ENCODE data around the gene CRYM.
"Not testable (repeated sequence)": the region's sequence is repeated elsewhere in the genome, so short reads cannot be mapped to it uniquely, and the experiment has no call there.

The CRYM gene

DNA sequence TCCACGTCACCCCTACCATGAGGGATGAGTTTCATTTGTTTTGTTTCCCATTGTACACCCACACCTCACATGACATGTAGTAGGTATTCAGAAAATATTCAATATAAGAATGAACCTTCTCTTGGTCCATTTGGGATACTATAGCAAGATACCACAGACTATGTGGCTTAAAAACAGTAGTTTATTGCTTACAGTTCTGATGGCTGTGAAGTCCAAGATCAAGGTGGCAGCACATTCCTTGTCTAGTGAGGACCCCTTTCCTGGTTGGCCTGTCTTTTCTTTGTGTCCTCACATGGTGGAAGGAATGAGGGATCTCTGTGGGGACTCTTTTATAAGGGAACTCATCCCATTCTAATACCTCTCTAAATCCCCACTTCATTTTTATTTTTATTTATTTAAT, 36.2 kb upstream of the CRYM start:
- no peaks in the 10 kb centered on the region for H3K79me1 ChIP-seq (ENCODE audit: low read length)
- no peak overlapping the region for H4K8ac ChIP-seq (ENCODE audit: low read depth, low read length)
- no peak for DNase-seq
- H3K4ac ChIP-seq (ENCODE audit: low read depth, low read length), result no peak overlapping the region
- H3K79me2 ChIP-seq (ENCODE audit: control insufficient read depth, insufficient read depth, low read length), result no peaks in the 10 kb centered on the region
- no peak overlapping the region for H2BK5ac ChIP-seq (ENCODE audit: low read length)
- H3K36me3 ChIP-seq (ENCODE audit: control insufficient read depth, insufficient read depth, low read length), result no peaks in the 10 kb centered on the region
- H3K4me1 ChIP-seq (ENCODE audit: control insufficient read depth, low read depth, low read length), result no peaks in the 10 kb centered on the region
- no peak overlapping the region for H4K5ac ChIP-seq (ENCODE audit: low read length)
- H3K9ac ChIP-seq (ENCODE audit: low read length), result no peak overlapping the region
- H3K27me3 ChIP-seq (ENCODE audit: insufficient read depth, low read length, poor library complexity), result no peaks in the 10 kb centered on the region
- WGBS (ENCODE audit: extremely low coverage, insufficient coverage, low lambda C conversion rate), result no CpG with 5 or more reads among the region's 1 CpG
- H2AK5ac ChIP-seq (ENCODE audit: low read length), result no peak overlapping the region
- no peak overlapping the region for H3K4me2 ChIP-seq (ENCODE audit: low read length)
- H2BK120ac ChIP-seq (ENCODE audit: low read depth, low read length), result no peak overlapping the region
- H3K27ac ChIP-seq (ENCODE audit: low read depth, low read length), result no peak overlapping the region
- H3K56ac ChIP-seq (ENCODE audit: low read length), result no peak overlapping the region
- H2BK15ac ChIP-seq (replicated peaks; ENCODE audit: low read depth), result no peak overlapping the region
- H3K23ac ChIP-seq (ENCODE audit: low read length), result no peak overlapping the region
- no peak overlapping the region for H3K4me3 ChIP-seq (ENCODE audit: low read length)
- no peak overlapping the region for H3K18ac ChIP-seq (ENCODE audit: low read length)

- not testable (repeated sequence) for H3K18ac ChIP-seq (ENCODE audit: low read length); H3K36me3 ChIP-seq (ENCODE audit: control insufficient read depth, insufficient read depth, low read length); H3K79me1 ChIP-seq (ENCODE audit: low read length); H2AK5ac ChIP-seq (ENCODE audit: low read length); H3K4ac ChIP-seq (ENCODE audit: low read depth, low read length); H3K9ac ChIP-seq (ENCODE audit: low read length); H2BK15ac ChIP-seq (replicated peaks; ENCODE audit: low read depth); H3K4me2 ChIP-seq (ENCODE audit: low read length); H3K79me2 ChIP-seq (ENCODE audit: control insufficient read depth, insufficient read depth, low read length); H2BK120ac ChIP-seq (ENCODE audit: low read depth, low read length); H3K27ac ChIP-seq (ENCODE audit: low read depth, low read length); H3K4me3 ChIP-seq (ENCODE audit: low read length); H4K5ac ChIP-seq (ENCODE audit: low read length); H3K4me1 ChIP-seq (ENCODE audit: control insufficient read depth, low read depth, low read length); H3K23ac ChIP-seq (ENCODE audit: low read length); H3K27me3 ChIP-seq (ENCODE audit: insufficient read depth, low read length, poor library complexity); H4K8ac ChIP-seq (ENCODE audit: low read depth, low read length); DNase-seq; H2BK5ac ChIP-seq (ENCODE audit: low read length); H3K56ac ChIP-seq (ENCODE audit: low read length)
- WGBS (ENCODE audit: extremely low coverage, insufficient coverage, low lambda C conversion rate), result no CpG with 5 or more reads among the region's 25 CpGs
These were observed 34.8 kb upstream of the CRYM start for GRCh38 chr16:21312863-21313372.

DNA sequence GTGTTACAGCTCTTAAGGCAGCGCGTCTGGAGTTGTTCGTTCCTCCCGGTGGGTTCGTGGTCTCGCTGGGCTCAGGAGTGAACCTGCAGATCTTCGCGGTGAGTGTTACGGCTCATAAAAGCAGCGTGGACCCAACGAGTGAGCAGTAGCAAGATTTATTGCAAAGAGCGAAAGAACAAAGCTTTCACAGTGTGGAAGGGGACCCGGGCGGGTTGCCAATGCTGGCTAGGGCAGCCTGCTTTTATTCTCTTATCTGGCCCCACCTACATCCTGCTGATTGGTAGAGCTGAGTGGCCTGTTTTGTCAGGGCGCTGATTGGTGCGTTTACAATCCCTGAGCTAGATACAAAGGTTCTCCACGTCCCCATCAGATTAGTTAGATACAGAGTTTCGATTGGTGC, 34.0 kb upstream of the CRYM start:
- H3K18ac ChIP-seq (ENCODE audit: low read length); H3K4me2 ChIP-seq (ENCODE audit: low read length); H3K4me1 ChIP-seq (ENCODE audit: control insufficient read depth, low read depth, low read length); H3K23ac ChIP-seq (ENCODE audit: low read length); H3K56ac ChIP-seq (ENCODE audit: low read length); H2BK15ac ChIP-seq (replicated peaks; ENCODE audit: low read depth); H3K79me1 ChIP-seq (ENCODE audit: low read length); H4K5ac ChIP-seq (ENCODE audit: low read length); H3K79me2 ChIP-seq (ENCODE audit: control insufficient read depth, insufficient read depth, low read length); H3K4me3 ChIP-seq (ENCODE audit: low read length); H2BK120ac ChIP-seq (ENCODE audit: low read depth, low read length); H3K27ac ChIP-seq (ENCODE audit: low read depth, low read length); DNase-seq; H4K8ac ChIP-seq (ENCODE audit: low read depth, low read length); H3K4ac ChIP-seq (ENCODE audit: low read depth, low read length); H2AK5ac ChIP-seq (ENCODE audit: low read length); H3K9ac ChIP-seq (ENCODE audit: low read length); H3K27me3 ChIP-seq (ENCODE audit: insufficient read depth, low read length, poor library complexity); H3K36me3 ChIP-seq (ENCODE audit: control insufficient read depth, insufficient read depth, low read length); H2BK5ac ChIP-seq (ENCODE audit: low read length): not testable (repeated sequence)
- no CpG with 5 or more reads among the region's 18 CpGs for WGBS (ENCODE audit: extremely low coverage, insufficient coverage, low lambda C conversion rate)

DNA sequence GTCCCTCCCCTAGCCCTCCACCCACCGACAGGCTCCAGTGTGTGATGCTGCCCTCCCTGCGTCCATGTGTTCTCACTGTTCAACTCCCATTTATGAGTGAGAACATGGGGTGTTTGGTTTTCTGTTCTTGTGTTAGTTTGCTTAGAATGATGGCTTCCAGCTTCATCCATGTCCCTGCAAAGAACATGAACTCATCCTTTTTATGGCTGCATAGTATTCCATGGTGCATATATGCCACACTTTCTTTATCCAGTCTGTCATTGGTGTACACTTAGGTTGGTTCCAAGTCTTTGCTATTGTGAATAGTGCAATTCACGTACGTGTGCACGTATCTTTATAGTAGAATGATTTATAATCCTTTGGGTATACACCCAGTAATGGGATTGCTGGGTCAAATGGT, 28.6 kb upstream of the CRYM start:
- H2BK15ac ChIP-seq (replicated peaks; ENCODE audit: low read depth); H3K56ac ChIP-seq (ENCODE audit: low read length); H3K4me2 ChIP-seq (ENCODE audit: low read length); DNase-seq; H3K27me3 ChIP-seq (ENCODE audit: insufficient read depth, low read length, poor library complexity); H3K23ac ChIP-seq (ENCODE audit: low read length); H3K27ac ChIP-seq (ENCODE audit: low read depth, low read length); H3K36me3 ChIP-seq (ENCODE audit: control insufficient read depth, insufficient read depth, low read length); H3K9ac ChIP-seq (ENCODE audit: low read length); H2AK5ac ChIP-seq (ENCODE audit: low read length); H3K4ac ChIP-seq (ENCODE audit: low read depth, low read length); H3K79me1 ChIP-seq (ENCODE audit: low read length); H3K4me1 ChIP-seq (ENCODE audit: control insufficient read depth, low read depth, low read length); H4K8ac ChIP-seq (ENCODE audit: low read depth, low read length); H3K4me3 ChIP-seq (ENCODE audit: low read length); H3K18ac ChIP-seq (ENCODE audit: low read length); H4K5ac ChIP-seq (ENCODE audit: low read length); H3K79me2 ChIP-seq (ENCODE audit: control insufficient read depth, insufficient read depth, low read length); H2BK5ac ChIP-seq (ENCODE audit: low read length); H2BK120ac ChIP-seq (ENCODE audit: low read depth, low read length): not testable (repeated sequence)
- WGBS (ENCODE audit: extremely low coverage, insufficient coverage, low lambda C conversion rate), result no CpG with 5 or more reads among the region's 5 CpGs

GRCh38 chr16:21302898-21303528, 24.9 kb upstream of the CRYM start:
- Histone ChIP-seq H3K4me3 (ENCODE audit: low read length) (no peak overlapping the region), H2BK15ac (replicated peaks; ENCODE audit: low read depth) (no peak overlapping the region), H3K18ac (ENCODE audit: low read length) (no peak overlapping the region), H3K79me2 (ENCODE audit: control insufficient read depth, insufficient read depth, low read length) (no peaks in the 10 kb centered on the region), H3K9ac (ENCODE audit: low read length) (no peak overlapping the region), H4K5ac (ENCODE audit: low read length) (no peak overlapping the region), H3K23ac (ENCODE audit: low read length) (no peak overlapping the region), H3K4me1 (ENCODE audit: control insufficient read depth, low read depth, low read length) (peaks cover 3% of the 10 kb centered on the region), H3K4me2 (ENCODE audit: low read length) (no peak overlapping the region), H2AK5ac (ENCODE audit: low read length) (no peak overlapping the region), H2BK120ac (ENCODE audit: low read depth, low read length) (no peak overlapping the region), H3K79me1 (ENCODE audit: low read length) (no peaks in the 10 kb centered on the region), H3K4ac (ENCODE audit: low read depth, low read length) (no peak overlapping the region), H4K8ac (ENCODE audit: low read depth, low read length) (no peak overlapping the region), H3K27ac (ENCODE audit: low read depth, low read length) (no peak overlapping the region), H3K36me3 (ENCODE audit: control insufficient read depth, insufficient read depth, low read length) (no peaks in the 10 kb centered on the region), H2BK5ac (ENCODE audit: low read length) (no peak overlapping the region), H3K56ac (ENCODE audit: low read length) (no peak overlapping the region), H3K27me3 (ENCODE audit: insufficient read depth, low read length, poor library complexity) (peaks cover 4% of the 10 kb centered on the region)
- peak; percentile 11 for DNase-seq
- WGBS (ENCODE audit: extremely low coverage, insufficient coverage, low lambda C conversion rate), result no CpG with 5 or more reads among the region's 4 CpGs

GRCh38 chr16:21302454-21302853, 24.4 kb upstream of the CRYM start:
- Histone ChIP-seq H3K36me3 (ENCODE audit: control insufficient read depth, insufficient read depth, low read length) (no peaks in the 10 kb centered on the region), H3K4me1 (ENCODE audit: control insufficient read depth, low read depth, low read length) (peaks cover 3% of the 10 kb centered on the region), H4K8ac (ENCODE audit: low read depth, low read length) (no peak overlapping the region), H2AK5ac (ENCODE audit: low read length) (no peak overlapping the region), H2BK120ac (ENCODE audit: low read depth, low read length) (no peak overlapping the region), H3K79me2 (ENCODE audit: control insufficient read depth, insufficient read depth, low read length) (no peaks in the 10 kb centered on the region), H3K4me2 (ENCODE audit: low read length) (no peak overlapping the region), H3K4ac (ENCODE audit: low read depth, low read length) (no peak overlapping the region), H4K5ac (ENCODE audit: low read length) (no peak overlapping the region), H3K4me3 (ENCODE audit: low read length) (no peak overlapping the region), H3K27me3 (ENCODE audit: insufficient read depth, low read length, poor library complexity) (peaks cover 4% of the 10 kb centered on the region), H2BK15ac (replicated peaks; ENCODE audit: low read depth) (no peak overlapping the region), H3K56ac (ENCODE audit: low read length) (no peak overlapping the region), H2BK5ac (ENCODE audit: low read length) (no peak overlapping the region), H3K27ac (ENCODE audit: low read depth, low read length) (no peak overlapping the region), H3K18ac (ENCODE audit: low read length) (no peak overlapping the region), H3K23ac (ENCODE audit: low read length) (no peak overlapping the region), H3K9ac (ENCODE audit: low read length) (no peak overlapping the region), H3K79me1 (ENCODE audit: low read length) (no peaks in the 10 kb centered on the region)
- peak; percentile 77 for DNase-seq
- no CpG with 5 or more reads among the region's 3 CpGs for WGBS (ENCODE audit: extremely low coverage, insufficient coverage, low lambda C conversion rate)
